GM23338 (cell line): ENCODE measurements around the gene STING1.

ENCODE experiments used
- CTCF ChIP-seq, 2 experiments: fragments of 200-600 bp in 1 of 2; sonication (generic) in 1 of 2; conservative IDR thresholded peaks; 2 replicates each; pipeline versions ENCODE4 v1.5.1 to v1.6.1; 2016 to 2017; ENCODE audit warnings: antibody characterized with exemption in 2 of 2, low read depth in 2 of 2, mild to moderate bottlenecking in 2 of 2, moderate library complexity in 1 of 2
- EZH2 ChIP-seq: fragments of 200-600 bp; sonication (generic); IDR thresholded peaks from one replicate; pipeline ENCODE4 v1.8.0; 2017; ENCODE audit warnings: antibody characterized with exemption, mild to moderate bottlenecking, low read depth; ENCODE audit not compliant: unreplicated experiment
- EZH2phosphoT487 ChIP-seq: fragments of 200-600 bp; sonication (generic); IDR thresholded peaks from one replicate; pipeline ENCODE4 v1.8.1; 2018; ENCODE audit warnings: antibody characterized with exemption; ENCODE audit not compliant: unreplicated experiment
- NANOG ChIP-seq: IDR thresholded peaks from 2 replicates; pipeline ENCODE4 v1.6.1; 2016; ENCODE audit warnings: antibody characterized with exemption, borderline replicate concordance
- POLR2AphosphoS5 ChIP-seq: IDR thresholded peaks from 2 replicates; pipeline ENCODE4 v1.6.1; 2016; ENCODE audit warnings: antibody characterized with exemption, low read depth
- STAT1 ChIP-seq: IDR thresholded peaks from one replicate; pipeline ENCODE4 v1.6.1; 2016; ENCODE audit warnings: antibody characterized with exemption; ENCODE audit not compliant: unreplicated experiment
- TF ChIP-seq, protein P1 (sequence below): IDR thresholded peaks from one replicate; pipeline ENCODE4 v1.6.1; 2018; ENCODE audit warnings: antibody characterized with exemption; ENCODE audit not compliant: unreplicated experiment

- no peak for TF ChIP-seq CTCF (conservative IDR thresholded peaks at IDR 0.05; ENCODE audit: low read depth in 2 of 2)
- no peak for TF ChIP-seq EZH2phosphoT487
- TF ChIP-seq, protein P1, sequence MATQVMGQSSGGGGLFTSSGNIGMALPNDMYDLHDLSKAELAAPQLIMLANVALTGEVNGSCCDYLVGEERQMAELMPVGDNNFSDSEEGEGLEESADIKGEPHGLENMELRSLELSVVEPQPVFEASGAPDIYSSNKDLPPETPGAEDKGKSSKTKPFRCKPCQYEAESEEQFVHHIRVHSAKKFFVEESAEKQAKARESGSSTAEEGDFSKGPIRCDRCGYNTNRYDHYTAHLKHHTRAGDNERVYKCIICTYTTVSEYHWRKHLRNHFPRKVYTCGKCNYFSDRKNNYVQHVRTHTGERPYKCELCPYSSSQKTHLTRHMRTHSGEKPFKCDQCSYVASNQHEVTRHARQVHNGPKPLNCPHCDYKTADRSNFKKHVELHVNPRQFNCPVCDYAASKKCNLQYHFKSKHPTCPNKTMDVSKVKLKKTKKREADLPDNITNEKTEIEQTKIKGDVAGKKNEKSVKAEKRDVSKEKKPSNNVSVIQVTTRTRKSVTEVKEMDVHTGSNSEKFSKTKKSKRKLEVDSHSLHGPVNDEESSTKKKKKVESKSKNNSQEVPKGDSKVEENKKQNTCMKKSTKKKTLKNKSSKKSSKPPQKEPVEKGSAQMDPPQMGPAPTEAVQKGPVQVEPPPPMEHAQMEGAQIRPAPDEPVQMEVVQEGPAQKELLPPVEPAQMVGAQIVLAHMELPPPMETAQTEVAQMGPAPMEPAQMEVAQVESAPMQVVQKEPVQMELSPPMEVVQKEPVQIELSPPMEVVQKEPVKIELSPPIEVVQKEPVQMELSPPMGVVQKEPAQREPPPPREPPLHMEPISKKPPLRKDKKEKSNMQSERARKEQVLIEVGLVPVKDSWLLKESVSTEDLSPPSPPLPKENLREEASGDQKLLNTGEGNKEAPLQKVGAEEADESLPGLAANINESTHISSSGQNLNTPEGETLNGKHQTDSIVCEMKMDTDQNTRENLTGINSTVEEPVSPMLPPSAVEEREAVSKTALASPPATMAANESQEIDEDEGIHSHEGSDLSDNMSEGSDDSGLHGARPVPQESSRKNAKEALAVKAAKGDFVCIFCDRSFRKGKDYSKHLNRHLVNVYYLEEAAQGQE = no peak
- no peak for TF ChIP-seq STAT1
- no peak for TF ChIP-seq EZH2
- TF ChIP-seq NANOG = no peak
- no peak for TF ChIP-seq POLR2AphosphoS5
These were observed 5.7 kb upstream of the STING1 start for GRCh38 chr5:139488260-139488659.
